HCT116 (cell line): Measurements from ENCODE around the gene OR51V1. TPM values are rescaled to one million over a fixed set of nuclear protein-coding genes. Genes with fewer than 3 reads are reported as not detected.

Experiments used
- ATAC-seq: fragments of 200-7000 bp; cut with Tn5 transposase; 2 replicates; pipeline ENCODE4 v1.9.1; 2020; ENCODE audit warnings: mild to moderate bottlenecking, moderate library complexity
- BruUV-seq: library from RNA; stranded (reverse); fragments of 400-500 nt; replicated peaks from 2 replicates; lab custom pipeline; 2021; lab: Mats Ljungman, UMichigan
- CTCF ChIA-PET: fragments of 300-600 bp; sonication (Branson Sonifier 250); formaldehyde crosslinking; loops from one replicate; lab custom pipeline; 2021; ENCODE audit warnings: antibody characterized with exemption; lab: Charles Lee
- POLR2A ChIA-PET: fragments of 300-600, 350-600 bp; sonication (Branson Sonifier 250); formaldehyde crosslinking; loops from one replicate; lab custom pipeline; 2021; ENCODE audit warnings: antibody characterized with exemption; lab: Charles Lee
- RAD21 ChIA-PET, 2 experiments: fragments of 300-600 bp; sonication (Branson Sonifier 250); formaldehyde crosslinking; loops; one replicate each; lab custom pipeline; 2023; ENCODE audit warnings: low total read pairs in 2 of 2; ENCODE audit not compliant: uncharacterized antibody in 2 of 2, unreplicated experiment in 2 of 2, low non-redundant PET in 1 of 2; lab: Charles Lee
- DNase-seq: peaks from one replicate; pipeline ENCODE4 v3.0.0-alpha.2; 2010; ENCODE audit warnings: low read depth, low spot score
- H2AFZ ChIP-seq: fragments of 200-600 bp; shearing (Covaris generic), sonication (generic); 2 replicates; pipeline ENCODE4 v1.6.1; 2017; ENCODE audit warnings: low read depth, mixed run types, mixed read lengths, antibody characterized with exemption, low read length; ENCODE audit not compliant: poor library complexity, severe bottlenecking
- H3K27ac ChIP-seq: 2 replicates; pipeline ENCODE4 v1.5.1; 2012; ENCODE audit warnings: low read depth, low read length
- H3K27me3 ChIP-seq: fragments of 200-600 bp; sonication (generic); 2 replicates; pipeline ENCODE4 v1.6.1; 2016; ENCODE audit warnings: mixed run types, low read length, mixed read lengths; ENCODE audit not compliant: insufficient read depth
- H3K36me3 ChIP-seq, 2 experiments: fragments of 200-500 bp in 1 of 2; fragments of 200-600 bp in 1 of 2; sonication (Bioruptor generic) in 1 of 2; sonication (generic) in 1 of 2; 2 replicates each; pipeline versions ENCODE4 v1.5.1 to v1.6.1; 2014 to 2016; ENCODE audit warnings: low read length in 2 of 2, inconsistent platforms in 1 of 2, mixed read lengths in 1 of 2, mixed run types in 1 of 2; ENCODE audit not compliant: insufficient read depth in 2 of 2, control insufficient read depth in 1 of 2
- H3K4me1 ChIP-seq, 2 experiments: fragments of 200-600 bp in 1 of 2; sonication (generic) in 1 of 2; 2 replicates each; pipeline versions ENCODE4 v1.5.1 to v1.6.1; 2012 to 2017; ENCODE audit warnings: low read length in 2 of 2, inconsistent platforms in 1 of 2, mild to moderate bottlenecking in 1 of 2, mixed read lengths in 1 of 2, mixed run types in 1 of 2, moderate library complexity in 1 of 2; ENCODE audit not compliant: insufficient read depth in 2 of 2, control insufficient read depth in 1 of 2
- H3K4me2 ChIP-seq: fragments of 200-600 bp; sonication (generic); 2 replicates; pipeline ENCODE4 v1.6.1; 2017; ENCODE audit warnings: mixed run types, low read length, mixed read lengths
- H3K4me3 ChIP-seq, 2 experiments: fragments of 200-600 bp in 1 of 2; sonication (generic) in 1 of 2; replicated peaks in 1 of 2; 2 replicates each; pipeline ENCODE4 v1.5.1; 2011 to 2016; ENCODE audit warnings: low read length in 2 of 2, control low read depth in 1 of 2, low read depth in 1 of 2, mild to moderate bottlenecking in 1 of 2, mixed read lengths in 1 of 2, mixed run types in 1 of 2
- H3K79me2 ChIP-seq: fragments of 200-600 bp; sonication (generic); 2 replicates; pipeline ENCODE4 v1.6.1; 2017; ENCODE audit warnings: mild to moderate bottlenecking, mixed run types, low read length, moderate library complexity, mixed read lengths; ENCODE audit not compliant: insufficient read depth
- H3K9ac ChIP-seq: fragments of 200-600 bp; sonication (generic); 2 replicates; pipeline ENCODE4 v1.6.1; 2016; ENCODE audit warnings: low read length, mixed read lengths
- H3K9me2 ChIP-seq: fragments of 200-600 bp; sonication (generic), shearing (Covaris generic); 2 replicates; pipeline ENCODE4 v1.6.1; 2017; ENCODE audit warnings: mixed run types, mild to moderate bottlenecking, moderate library complexity; ENCODE audit not compliant: insufficient read depth
- H3K9me3 ChIP-seq, 2 experiments: fragments of 200-500 bp in 1 of 2; fragments of 200-600 bp in 1 of 2; sonication (Bioruptor generic) in 1 of 2; sonication (generic) in 1 of 2; 2 replicates each; pipeline ENCODE4 v1.6.1; 2014 to 2017; ENCODE audit warnings: low read length in 2 of 2, mixed read lengths in 2 of 2, inconsistent platforms in 1 of 2, low read depth in 1 of 2, mild to moderate bottlenecking in 1 of 2, mixed run types in 1 of 2, moderate library complexity in 1 of 2; ENCODE audit not compliant: control insufficient read depth in 1 of 2, insufficient read depth in 1 of 2
- H4K20me1 ChIP-seq: fragments of 200-600 bp; sonication (generic), shearing (Covaris generic); 2 replicates; pipeline ENCODE4 v1.6.1; 2017; ENCODE audit warnings: mixed run types, mild to moderate bottlenecking, moderate library complexity; ENCODE audit not compliant: insufficient read depth
- CBX3 ChIP-seq: IDR thresholded peaks from 2 replicates; pipeline ENCODE4 v1.6.1; 2012; ENCODE audit warnings: low read depth
- CEBPB ChIP-seq: IDR thresholded peaks from 2 replicates; pipeline ENCODE4 v1.6.1; 2012; ENCODE audit warnings: low read depth
- ELF1 ChIP-seq: IDR thresholded peaks from 2 replicates; pipeline ENCODE4 v1.6.1; 2012; ENCODE audit warnings: low read depth, borderline replicate concordance
- EZH2 ChIP-seq: fragments of 200-600 bp; sonication (generic); IDR thresholded peaks from 2 replicates; pipeline ENCODE4 v1.6.1; 2017; ENCODE audit warnings: antibody characterized with exemption, mixed run types
- EZH2phosphoT487 ChIP-seq: fragments of 200-600 bp; IDR thresholded peaks from 2 replicates; pipeline ENCODE4 v1.6.1; 2018; ENCODE audit warnings: antibody characterized with exemption, borderline replicate concordance
- FOSL1 ChIP-seq: IDR thresholded peaks from 2 replicates; pipeline ENCODE4 v1.6.1; 2012; ENCODE audit warnings: low read depth
- JUND ChIP-seq: IDR thresholded peaks from 2 replicates; pipeline ENCODE4 v1.6.1; 2012
- POLR2AphosphoS5 ChIP-seq: IDR thresholded peaks from 2 replicates; pipeline ENCODE4 v1.6.1; 2011; ENCODE audit warnings: mild to moderate bottlenecking, low read depth, low read length, moderate library complexity
- RAD21 ChIP-seq: IDR thresholded peaks from 2 replicates; pipeline ENCODE4 v1.6.1; 2012; ENCODE audit warnings: low read depth, mild to moderate bottlenecking
- SIN3A ChIP-seq: IDR thresholded peaks from 2 replicates; pipeline ENCODE4 v1.6.1; 2012; ENCODE audit warnings: low read depth
- SP1 ChIP-seq: IDR thresholded peaks from 2 replicates; pipeline ENCODE4 v1.6.1; 2012; ENCODE audit warnings: low read depth
- SRF ChIP-seq: IDR thresholded peaks from 2 replicates; pipeline ENCODE4 v1.6.1; 2012; ENCODE audit warnings: low read depth
- YY1 ChIP-seq: IDR thresholded peaks from 2 replicates; pipeline ENCODE4 v1.6.1; 2011; ENCODE audit warnings: low read length, low read depth, moderate library complexity, mild to moderate bottlenecking; ENCODE audit not compliant: insufficient replicate concordance; ENCODE audit errors: extremely low read depth
- ZBTB33 ChIP-seq: IDR thresholded peaks from 2 replicates; pipeline ENCODE4 v1.6.1; 2011; ENCODE audit warnings: mild to moderate bottlenecking, low read length, moderate library complexity; ENCODE audit not compliant: insufficient replicate concordance; ENCODE audit errors: extremely low read depth
- ZNF274 ChIP-seq: fragments of 200-500 bp; sonication (Bioruptor generic); IDR thresholded peaks from 2 replicates; pipeline ENCODE4 v1.6.1; 2014; ENCODE audit warnings: mild to moderate bottlenecking, low read depth, low read length, inconsistent platforms
- intact Hi-C: fragments of 100-400 bp; cut with micrococcal nuclease; formaldehyde crosslinking; loops from 2 replicates; pipeline ENCODE4 v1.10.0; 2022
- total RNA-seq: library from RNA; stranded (reverse); gene quantifications from one replicate; pipeline ENCODE4 v1.2.1, GENCODE V29; 2021; ENCODE audit not compliant: unreplicated experiment
- TF ChIP-seq, protein P1 (sequence below): IDR thresholded peaks from 2 replicates; pipeline ENCODE4 v1.6.1; 2012; ENCODE audit warnings: low read depth
- TF ChIP-seq, protein P2 (sequence below): IDR thresholded peaks from 2 replicates; pipeline ENCODE4 v1.6.1; 2012
- TF ChIP-seq, protein P3 (sequence below): IDR thresholded peaks from 2 replicates; pipeline ENCODE4 v1.6.1; 2012
- TF ChIP-seq, protein P4 (sequence below), 3 experiments: fragments of 200-600 bp in 1 of 3; sonication (generic) in 1 of 3; IDR thresholded peaks in 2 of 3; conservative IDR thresholded peaks in 1 of 3; 2 replicates each; pipeline ENCODE4 v1.5.1; 2012 to 2017; ENCODE audit warnings: low read depth in 2 of 3, low read length in 2 of 3, antibody characterized with exemption in 1 of 3, borderline replicate concordance in 1 of 3, control low read depth in 1 of 3, mild to moderate bottlenecking in 1 of 3, mixed read lengths in 1 of 3, mixed run types in 1 of 3, moderate library complexity in 1 of 3; ENCODE audit not compliant: insufficient read depth in 1 of 3

OR51V1 gene
- total RNA-seq, 1 experiment from 2014 or later = not detected

DNA sequence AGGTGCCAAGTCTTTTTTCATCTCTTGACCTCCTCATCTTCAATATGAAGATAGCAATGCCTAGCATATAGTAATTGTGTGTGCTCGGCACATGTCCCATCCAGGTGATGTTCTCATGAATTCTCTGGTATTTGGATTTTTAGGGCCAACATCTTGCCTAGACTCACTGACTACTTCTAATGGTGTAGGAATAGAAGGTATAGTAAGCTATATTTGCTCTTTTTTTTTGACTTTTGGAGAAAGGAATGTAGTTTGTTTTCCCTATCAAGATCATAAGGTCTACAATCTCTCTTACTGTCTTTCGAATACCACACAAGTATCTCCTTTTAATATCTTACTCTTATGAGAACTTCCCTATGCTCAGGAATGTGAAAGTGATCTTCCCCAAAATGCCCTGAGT is 30.6 kb upstream of the OR51V1 start:
- Histone ChIP-seq H3K27ac (no peak overlapping the region), H3K9ac (no peak overlapping the region), H2AFZ (no peak overlapping the region), H3K9me3 (no peaks in the 10 kb centered on the region), H3K4me2 (no peak overlapping the region), H3K79me2 (no peaks in the 10 kb centered on the region), H3K9me2 (no peaks in the 10 kb centered on the region), H4K20me1 (no peaks in the 10 kb centered on the region), H3K4me3 (no peak overlapping the region), H3K4me1 (no peaks in the 10 kb centered on the region), H3K27me3 (peaks cover 20% of the 10 kb centered on the region), H3K36me3 (no peaks in the 10 kb centered on the region)
- ChIA-PET POLR2A (no interaction called here), RAD21 (no interaction called here), CTCF (no interaction called here)
- BruUV-seq = no TSS peak
- intact Hi-C loops = no loop called here
- TF ChIP-seq SIN3A (no peak), POLR2AphosphoS5 (no peak), CBX3 (no peak), EZH2 (no peak), YY1 (no peak), ZNF274 (no peak), FOSL1 (no peak), EZH2phosphoT487 (no peak), JUND (no peak), RAD21 (no peak), SP1 (no peak), ELF1 (no peak), CEBPB (no peak), SRF (no peak), ZBTB33 (no peak)
- TF ChIP-seq, protein P1, sequence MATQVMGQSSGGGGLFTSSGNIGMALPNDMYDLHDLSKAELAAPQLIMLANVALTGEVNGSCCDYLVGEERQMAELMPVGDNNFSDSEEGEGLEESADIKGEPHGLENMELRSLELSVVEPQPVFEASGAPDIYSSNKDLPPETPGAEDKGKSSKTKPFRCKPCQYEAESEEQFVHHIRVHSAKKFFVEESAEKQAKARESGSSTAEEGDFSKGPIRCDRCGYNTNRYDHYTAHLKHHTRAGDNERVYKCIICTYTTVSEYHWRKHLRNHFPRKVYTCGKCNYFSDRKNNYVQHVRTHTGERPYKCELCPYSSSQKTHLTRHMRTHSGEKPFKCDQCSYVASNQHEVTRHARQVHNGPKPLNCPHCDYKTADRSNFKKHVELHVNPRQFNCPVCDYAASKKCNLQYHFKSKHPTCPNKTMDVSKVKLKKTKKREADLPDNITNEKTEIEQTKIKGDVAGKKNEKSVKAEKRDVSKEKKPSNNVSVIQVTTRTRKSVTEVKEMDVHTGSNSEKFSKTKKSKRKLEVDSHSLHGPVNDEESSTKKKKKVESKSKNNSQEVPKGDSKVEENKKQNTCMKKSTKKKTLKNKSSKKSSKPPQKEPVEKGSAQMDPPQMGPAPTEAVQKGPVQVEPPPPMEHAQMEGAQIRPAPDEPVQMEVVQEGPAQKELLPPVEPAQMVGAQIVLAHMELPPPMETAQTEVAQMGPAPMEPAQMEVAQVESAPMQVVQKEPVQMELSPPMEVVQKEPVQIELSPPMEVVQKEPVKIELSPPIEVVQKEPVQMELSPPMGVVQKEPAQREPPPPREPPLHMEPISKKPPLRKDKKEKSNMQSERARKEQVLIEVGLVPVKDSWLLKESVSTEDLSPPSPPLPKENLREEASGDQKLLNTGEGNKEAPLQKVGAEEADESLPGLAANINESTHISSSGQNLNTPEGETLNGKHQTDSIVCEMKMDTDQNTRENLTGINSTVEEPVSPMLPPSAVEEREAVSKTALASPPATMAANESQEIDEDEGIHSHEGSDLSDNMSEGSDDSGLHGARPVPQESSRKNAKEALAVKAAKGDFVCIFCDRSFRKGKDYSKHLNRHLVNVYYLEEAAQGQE = no peak
- TF ChIP-seq, protein P2, sequence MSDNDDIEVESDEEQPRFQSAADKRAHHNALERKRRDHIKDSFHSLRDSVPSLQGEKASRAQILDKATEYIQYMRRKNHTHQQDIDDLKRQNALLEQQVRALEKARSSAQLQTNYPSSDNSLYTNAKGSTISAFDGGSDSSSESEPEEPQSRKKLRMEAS = no peak
- TF ChIP-seq, protein P3, sequence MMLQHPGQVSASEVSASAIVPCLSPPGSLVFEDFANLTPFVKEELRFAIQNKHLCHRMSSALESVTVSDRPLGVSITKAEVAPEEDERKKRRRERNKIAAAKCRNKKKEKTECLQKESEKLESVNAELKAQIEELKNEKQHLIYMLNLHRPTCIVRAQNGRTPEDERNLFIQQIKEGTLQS = no peak
- TF ChIP-seq, protein P4, sequence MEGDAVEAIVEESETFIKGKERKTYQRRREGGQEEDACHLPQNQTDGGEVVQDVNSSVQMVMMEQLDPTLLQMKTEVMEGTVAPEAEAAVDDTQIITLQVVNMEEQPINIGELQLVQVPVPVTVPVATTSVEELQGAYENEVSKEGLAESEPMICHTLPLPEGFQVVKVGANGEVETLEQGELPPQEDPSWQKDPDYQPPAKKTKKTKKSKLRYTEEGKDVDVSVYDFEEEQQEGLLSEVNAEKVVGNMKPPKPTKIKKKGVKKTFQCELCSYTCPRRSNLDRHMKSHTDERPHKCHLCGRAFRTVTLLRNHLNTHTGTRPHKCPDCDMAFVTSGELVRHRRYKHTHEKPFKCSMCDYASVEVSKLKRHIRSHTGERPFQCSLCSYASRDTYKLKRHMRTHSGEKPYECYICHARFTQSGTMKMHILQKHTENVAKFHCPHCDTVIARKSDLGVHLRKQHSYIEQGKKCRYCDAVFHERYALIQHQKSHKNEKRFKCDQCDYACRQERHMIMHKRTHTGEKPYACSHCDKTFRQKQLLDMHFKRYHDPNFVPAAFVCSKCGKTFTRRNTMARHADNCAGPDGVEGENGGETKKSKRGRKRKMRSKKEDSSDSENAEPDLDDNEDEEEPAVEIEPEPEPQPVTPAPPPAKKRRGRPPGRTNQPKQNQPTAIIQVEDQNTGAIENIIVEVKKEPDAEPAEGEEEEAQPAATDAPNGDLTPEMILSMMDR (IDR thresholded peaks at IDR 0.05 in 2 of 3, conservative IDR thresholded peaks at IDR 0.05 in 1 of 3; ENCODE audit: borderline replicate concordance in 1 of 3, insufficient read depth in 1 of 3, low read depth in 2 of 3, low read length in 2 of 3) = no peak
- ATAC-seq (no peak), DNase-seq (no peak)
